Hepatocyte (in vitro differentiated cells): ENCODE data around the gene OR1L1. TPM values are rescaled to one million over a fixed set of nuclear protein-coding genes. Genes with fewer than 3 reads are reported as not detected.

Experiments used
- DNase-seq: peaks from one replicate; pipeline ENCODE4 v3.0.0-alpha.2; 2016; ENCODE audit warnings: low spot score
- H2AFZ ChIP-seq: fragments of 200-600 bp; sonication (generic); 2 replicates; pipeline ENCODE4 v1.6.0; 2016; ENCODE audit warnings: antibody characterized with exemption, mild to moderate bottlenecking
- H3K27ac ChIP-seq: fragments of 200-600 bp; sonication (generic); 2 replicates; pipeline ENCODE4 v1.5.1; 2016; ENCODE audit warnings: mild to moderate bottlenecking
- H3K27me3 ChIP-seq: fragments of 200-600 bp; sonication (generic); 2 replicates; pipeline ENCODE4 v1.6.1; 2016
- H3K36me3 ChIP-seq: fragments of 200-600 bp; sonication (generic); replicated peaks from 2 replicates; pipeline ENCODE4 v1.5.1; 2016; ENCODE audit warnings: low read depth; ENCODE audit not compliant: insufficient read depth
- H3K4me1 ChIP-seq: fragments of 200-600 bp; sonication (generic); 2 replicates; pipeline ENCODE4 v1.5.1; 2016; ENCODE audit warnings: mild to moderate bottlenecking, moderate library complexity; ENCODE audit not compliant: insufficient read depth
- H3K4me2 ChIP-seq: fragments of 200-600 bp; sonication (generic); 2 replicates; pipeline ENCODE4 v1.6.0; 2016
- H3K4me3 ChIP-seq: fragments of 200-600 bp; sonication (generic); 2 replicates; pipeline ENCODE4 v1.5.1; 2016; ENCODE audit warnings: mild to moderate bottlenecking
- H3K79me2 ChIP-seq: fragments of 200-600 bp; sonication (generic); 2 replicates; pipeline ENCODE4 v1.6.0; 2017; ENCODE audit warnings: mild to moderate bottlenecking
- H3K9me2 ChIP-seq: fragments of 200-600 bp; sonication (generic); replicated peaks from 2 replicates; pipeline ENCODE4 v1.6.0; 2017; ENCODE audit warnings: mild to moderate bottlenecking; ENCODE audit not compliant: insufficient read depth
- H3K9me3 ChIP-seq: fragments of 200-600 bp; sonication (generic); 2 replicates; pipeline ENCODE4 v1.5.1; 2016; ENCODE audit warnings: low read depth, mild to moderate bottlenecking
- H4K20me1 ChIP-seq: fragments of 200-600 bp; sonication (generic); 2 replicates; pipeline ENCODE4 v1.6.0; 2016; ENCODE audit warnings: mild to moderate bottlenecking; ENCODE audit not compliant: insufficient read depth, poor library complexity, severe bottlenecking
- CTCF ChIP-seq: fragments of 200-600 bp; sonication (generic); IDR thresholded peaks from 2 replicates; pipeline ENCODE4 v1.5.1; 2016; ENCODE audit warnings: antibody characterized with exemption, mild to moderate bottlenecking; ENCODE audit not compliant: poor library complexity
- EZH2 ChIP-seq: fragments of 200-600 bp; sonication (generic); IDR thresholded peaks from 2 replicates; pipeline ENCODE4 v1.6.1; 2016; ENCODE audit warnings: antibody characterized with exemption, mild to moderate bottlenecking, borderline replicate concordance
- EZH2phosphoT487 ChIP-seq: fragments of 200-600 bp; sonication (generic); IDR thresholded peaks from one replicate; pipeline ENCODE4 v1.6.1; 2018; ENCODE audit warnings: antibody characterized with exemption, mild to moderate bottlenecking, low read depth, moderate library complexity; ENCODE audit not compliant: unreplicated experiment, severe bottlenecking
- WGBS: methylation state at CpG from one replicate; pipeline ENCODE4 v1.1.6; 2016; ENCODE audit warnings: low lambda C conversion rate; ENCODE audit errors: missing lambda C conversion rate; 5-methylcytosine and 5-hydroxymethylcytosine counted together
- polyA plus RNA-seq: library from polyadenylated mRNA; unstranded; fragments of >200 nt; fragmentation: Nextera tagmentation; extraction: Ambion mirVana; gene quantifications from 2 replicates; pipeline ENCODE4 v1.2.1, GENCODE V29; 2016
- total RNA-seq: library from RNA; depleted of rRNA; stranded (reverse); fragments of >200 nt; gene quantifications from 2 replicates; pipeline ENCODE4 v1.2.3, GENCODE V29; 2014

Gene OR1L1
- total and polyA plus RNA-seq, 2 experiments from 2014 or later, result not detected

- Histone ChIP-seq H4K20me1 (no peaks in the 10 kb centered on the region), H3K9me3 (no peaks in the 10 kb centered on the region), H3K36me3 (no peaks in the 10 kb centered on the region), H3K4me3 (no peak overlapping the region), H3K9me2 (no peaks in the 10 kb centered on the region), H3K27ac (no peak overlapping the region), H3K27me3 (no peaks in the 10 kb centered on the region), H3K79me2 (no peaks in the 10 kb centered on the region), H3K4me1 (no peaks in the 10 kb centered on the region), H3K4me2 (no peak overlapping the region), H2AFZ (no peak overlapping the region)
- no peak for TF ChIP-seq CTCF
- TF ChIP-seq EZH2, result no peak
- TF ChIP-seq EZH2phosphoT487, result no peak
- no peak for DNase-seq
- WGBS, result 39% methylated on average over 2 of the region's 2 CpGs
Measured at GRCh38 chr9:122642226-122642625, 19.3 kb upstream of the OR1L1 start.

- no peaks in the 10 kb centered on the region for H3K27me3 ChIP-seq
- no peaks in the 10 kb centered on the region for H3K9me3 ChIP-seq
- H2AFZ ChIP-seq, result no peak overlapping the region
- 21% methylated on average over 1 of the region's 1 CpG for WGBS
- H3K79me2 ChIP-seq, result no peaks in the 10 kb centered on the region
- no peaks in the 10 kb centered on the region for H3K4me1 ChIP-seq
- no peak overlapping the region for H3K4me3 ChIP-seq
- no peaks in the 10 kb centered on the region for H4K20me1 ChIP-seq
- TF ChIP-seq CTCF (no peak), EZH2 (no peak), EZH2phosphoT487 (no peak)
- no peaks in the 10 kb centered on the region for H3K9me2 ChIP-seq
- DNase-seq, result no peak
- H3K36me3 ChIP-seq, result no peaks in the 10 kb centered on the region
- no peak overlapping the region for H3K4me2 ChIP-seq
- no peak overlapping the region for H3K27ac ChIP-seq
Measured at GRCh38 chr9:122656378-122656777, 5.1 kb upstream of the OR1L1 start.

- no peaks in the 10 kb centered on the region for H4K20me1 ChIP-seq
- H3K9me3 ChIP-seq, result no peaks in the 10 kb centered on the region
- TF ChIP-seq EZH2 (no peak), CTCF (no peak), EZH2phosphoT487 (no peak)
- no peak within 1 kb of the TSS for H3K4me2 ChIP-seq
- 90% methylated on average over 3 of the region's 3 CpGs for WGBS
- no peak for DNase-seq
- no peak within 1 kb of the TSS for H3K4me3 ChIP-seq
- no peak within 1 kb of the TSS for H2AFZ ChIP-seq
- H3K27me3 ChIP-seq, result no peaks in the 10 kb centered on the region
- H3K79me2 ChIP-seq, result no peaks in the 10 kb centered on the region
- H3K9me2 ChIP-seq, result no peaks in the 10 kb centered on the region
- H3K27ac ChIP-seq, result no peak within 1 kb of the TSS
- no peaks in the 10 kb centered on the region for H3K36me3 ChIP-seq
- H3K4me1 ChIP-seq, result no peaks in the 10 kb centered on the region
Measured at GRCh38 chr9:122657527-122657926, 4.0 kb upstream of the OR1L1 start, which contains the start of gene OR1B1. Gene OR1B1, minus strand, starts transcription at chr9:122657627.

GRCh38 chr9:122672481-122672880 is 11.0 kb downstream of the OR1L1 start:
- Histone ChIP-seq H3K4me1 (no peaks in the 10 kb centered on the region), H3K27ac (no peak overlapping the region), H4K20me1 (no peaks in the 10 kb centered on the region), H3K27me3 (no peaks in the 10 kb centered on the region), H3K9me2 (no peaks in the 10 kb centered on the region), H3K79me2 (no peaks in the 10 kb centered on the region), H3K9me3 (no peaks in the 10 kb centered on the region), H3K4me3 (no peak overlapping the region), H3K36me3 (no peaks in the 10 kb centered on the region), H2AFZ (no peak overlapping the region), H3K4me2 (no peak overlapping the region)
- TF ChIP-seq EZH2phosphoT487, result no peak
- no peak for TF ChIP-seq EZH2
- TF ChIP-seq CTCF, result no peak
- no peak for DNase-seq
- 68% methylated on average over 2 of the region's 2 CpGs for WGBS
